Activated naive CD8-positive, alpha-beta T cell treated with anti-CD3 and anti-CD28 coated beads for 36 hours (primary cell): Measurements from ENCODE around the gene TSKS. TPM values are rescaled to one million over a fixed set of nuclear protein-coding genes. Genes with fewer than 3 reads are reported as not detected.
A peak's percentile ranks its signal among the peaks of the same experiment; 100 is the strongest.

Experiments
- DNase-seq: peaks from one replicate; pipeline ENCODE4 v3.0.0; 2021
- H3K27ac Mint-ChIP-seq: one replicate; pipeline ENCODE4 v1.8.0; 2022; ENCODE audit warnings: mild to moderate bottlenecking, moderate library complexity, mixed read lengths
- H3K27me3 Mint-ChIP-seq: one replicate; pipeline ENCODE4 v1.8.0; 2022; ENCODE audit warnings: mild to moderate bottlenecking, mixed read lengths
- H3K36me3 Mint-ChIP-seq: one replicate; pipeline ENCODE4 v1.8.0; 2021; ENCODE audit warnings: mild to moderate bottlenecking, mixed read lengths
- H3K4me1 Mint-ChIP-seq: one replicate; pipeline ENCODE4 v1.8.0; 2021; ENCODE audit warnings: mixed read lengths
- H3K4me3 Mint-ChIP-seq: one replicate; pipeline ENCODE4 v1.8.0; 2022; ENCODE audit warnings: mild to moderate bottlenecking, moderate library complexity, mixed read lengths
- H3K9me3 Mint-ChIP-seq: one replicate; pipeline ENCODE4 v1.8.0; 2022; ENCODE audit warnings: mixed read lengths
- total RNA-seq, 2 experiments: library from RNA; stranded (reverse); gene quantifications; one replicate each; pipeline ENCODE4 v1.2.3, GENCODE V29; 2021

TSKS gene
- total RNA-seq, 2 experiments from 2014 or later = 0.58 to 0.72 TPM

GRCh38 chr19:49781394-49781793 lies 18.3 kb upstream of the TSKS start:
- DNase-seq = no peak
- Mint-ChIP-seq H3K27ac (no peak overlapping the region), H3K36me3 (peaks cover 15% of the 10 kb centered on the region), H3K9me3 (no peaks in the 10 kb centered on the region), H3K4me1 (peaks cover 2% of the 10 kb centered on the region), H3K27me3 (no peaks in the 10 kb centered on the region), H3K4me3 (no peak overlapping the region)

GRCh38 chr19:49780861-49781260 lies 17.8 kb upstream of the TSKS start:
- no peak for DNase-seq
- Mint-ChIP-seq H3K4me3 (no peak overlapping the region), H3K27ac (no peak overlapping the region), H3K36me3 (peaks cover 13% of the 10 kb centered on the region), H3K27me3 (no peaks in the 10 kb centered on the region), H3K9me3 (no peaks in the 10 kb centered on the region), H3K4me1 (peaks cover 3% of the 10 kb centered on the region)

DNA sequence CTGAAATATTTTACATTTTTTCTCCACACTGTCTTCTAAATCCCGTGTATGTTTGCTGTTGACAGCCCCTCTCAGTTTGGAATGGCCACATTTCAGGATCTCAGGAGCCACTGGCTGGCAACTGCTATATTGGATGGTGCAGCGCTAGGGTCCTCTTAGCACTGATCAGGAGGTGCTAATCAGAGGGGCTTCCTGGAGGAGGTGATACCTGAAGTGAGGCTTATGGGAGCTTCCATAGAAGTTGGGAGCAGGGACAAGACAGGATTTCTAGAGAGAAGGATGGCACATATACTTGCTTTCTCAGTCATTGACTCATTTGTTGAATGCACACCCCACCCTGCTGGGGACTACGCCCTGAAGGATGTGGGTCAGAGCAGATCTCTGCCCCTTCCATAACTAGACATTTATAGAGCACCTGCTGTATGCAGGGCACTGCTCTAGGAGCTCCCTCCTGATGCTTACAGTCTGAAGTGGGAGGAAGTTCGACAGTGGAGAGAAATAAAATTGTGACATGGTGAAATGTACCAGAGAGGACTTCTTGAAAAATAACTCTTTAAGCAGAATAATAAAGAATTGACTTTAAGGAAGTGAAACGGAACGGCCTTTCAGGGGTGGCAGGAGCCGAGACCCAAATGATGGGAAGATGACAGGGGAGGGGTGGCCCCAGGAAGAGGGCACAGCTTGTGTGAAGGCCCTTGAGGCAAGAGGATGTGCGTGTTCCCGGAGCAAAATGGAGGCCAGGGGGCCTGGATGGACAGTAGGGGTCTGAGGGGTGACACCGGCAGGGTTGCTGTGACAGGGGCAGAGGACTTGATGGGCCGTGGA lies 16.8 kb upstream of the TSKS start:
- Mint-ChIP-seq H3K4me3 (no peak overlapping the region), H3K27me3 (no peaks in the 10 kb centered on the region), H3K4me1 (peaks cover 3% of the 10 kb centered on the region), H3K27ac (no peak overlapping the region), H3K9me3 (no peaks in the 10 kb centered on the region), H3K36me3 (peaks cover 10% of the 10 kb centered on the region)
- DNase-seq = no peak

DNA sequence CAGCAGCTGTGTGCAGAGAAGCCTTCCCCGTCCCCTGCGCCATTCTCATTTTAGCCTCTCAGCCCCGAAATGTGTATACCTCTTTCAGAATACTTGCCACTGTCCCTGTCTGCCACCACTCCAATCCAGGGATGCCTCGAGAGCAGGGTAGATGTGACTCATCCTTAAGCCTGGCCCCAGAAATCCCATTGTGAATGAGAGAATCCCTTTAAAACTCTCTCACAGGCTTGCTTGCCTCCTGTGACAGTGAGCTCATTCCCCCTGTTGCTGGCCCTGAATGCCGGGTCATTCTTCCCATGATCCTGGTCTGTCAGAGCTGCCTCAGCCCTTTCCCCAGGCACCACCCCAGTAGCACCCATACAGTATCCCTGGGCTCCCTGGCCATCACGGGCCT lies 13.3 kb upstream of the TSKS start:
- no peaks in the 10 kb centered on the region for H3K9me3 Mint-ChIP-seq
- H3K27ac Mint-ChIP-seq = peak overlapping the region; percentile 62
- peaks cover 12% of the 10 kb centered on the region for H3K4me1 Mint-ChIP-seq
- H3K27me3 Mint-ChIP-seq = no peaks in the 10 kb centered on the region
- DNase-seq = no peak
- peaks cover 5% of the 10 kb centered on the region for H3K36me3 Mint-ChIP-seq
- H3K4me3 Mint-ChIP-seq = no peak overlapping the region

- Mint-ChIP-seq H3K4me1 (peaks cover 12% of the 10 kb centered on the region), H3K9me3 (no peaks in the 10 kb centered on the region), H3K27ac (peak overlapping the region; percentile 66), H3K36me3 (peaks cover 5% of the 10 kb centered on the region), H3K4me3 (no peak overlapping the region), H3K27me3 (no peaks in the 10 kb centered on the region)
- no peak for DNase-seq
Measured at GRCh38 chr19:49775742-49776370, 12.8 kb upstream of the TSKS start.

GRCh38 chr19:49774969-49775368 lies 11.9 kb upstream of the TSKS start:
- no peaks in the 10 kb centered on the region for H3K27me3 Mint-ChIP-seq
- peaks cover 12% of the 10 kb centered on the region for H3K4me1 Mint-ChIP-seq
- peaks cover 5% of the 10 kb centered on the region for H3K36me3 Mint-ChIP-seq
- no peaks in the 10 kb centered on the region for H3K9me3 Mint-ChIP-seq
- H3K27ac Mint-ChIP-seq = no peak overlapping the region
- DNase-seq = no peak
- H3K4me3 Mint-ChIP-seq = no peak overlapping the region

DNA sequence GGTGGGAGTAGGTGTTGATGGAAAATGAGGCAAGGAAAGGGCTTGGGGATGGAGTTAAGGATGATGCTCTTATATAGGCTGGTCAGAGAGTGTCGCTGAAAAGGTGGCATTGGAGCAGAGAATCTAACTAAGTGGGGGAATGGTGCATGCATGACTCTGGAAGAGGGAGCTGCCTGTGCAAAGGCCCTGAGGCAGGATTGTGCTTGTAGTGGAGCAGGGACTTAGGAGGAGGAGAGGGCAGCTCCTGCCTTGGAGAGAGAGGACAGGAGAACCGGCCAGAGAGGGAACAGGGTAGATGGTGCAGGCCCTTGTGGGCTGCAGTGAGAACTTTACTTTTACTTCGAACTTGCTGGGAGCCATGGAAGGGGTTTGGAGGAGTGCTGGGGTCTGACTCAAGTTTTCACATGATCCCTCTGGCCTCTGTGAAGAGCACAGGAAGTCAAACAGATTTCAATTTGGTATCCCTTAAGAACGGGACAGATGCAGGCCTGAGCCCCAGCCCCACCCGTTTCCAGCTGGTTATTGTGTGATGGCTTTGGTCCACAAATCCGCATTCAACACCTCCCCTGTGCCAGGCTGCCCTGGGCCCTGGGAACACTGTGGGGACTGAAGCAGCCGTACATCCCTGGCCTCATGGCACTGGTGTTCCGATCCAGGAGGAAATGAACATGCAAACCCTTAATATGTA lies 10.7 kb upstream of the TSKS start:
- H3K4me3 Mint-ChIP-seq = no peak overlapping the region
- H3K4me1 Mint-ChIP-seq = peaks cover 16% of the 10 kb centered on the region
- no peaks in the 10 kb centered on the region for H3K27me3 Mint-ChIP-seq
- no peak for DNase-seq
- H3K9me3 Mint-ChIP-seq = no peaks in the 10 kb centered on the region
- peaks cover 5% of the 10 kb centered on the region for H3K36me3 Mint-ChIP-seq
- peak overlapping the region; percentile 5 for H3K27ac Mint-ChIP-seq

- H3K4me3 Mint-ChIP-seq = no peak overlapping the region
- H3K4me1 Mint-ChIP-seq = peaks cover 24% of the 10 kb centered on the region
- no peaks in the 10 kb centered on the region for H3K27me3 Mint-ChIP-seq
- peaks cover 4% of the 10 kb centered on the region for H3K36me3 Mint-ChIP-seq
- no peaks in the 10 kb centered on the region for H3K9me3 Mint-ChIP-seq
- DNase-seq = no peak
- no peak overlapping the region for H3K27ac Mint-ChIP-seq
Measured at GRCh38 chr19:49772850-49773432, 9.8 kb upstream of the TSKS start.

DNA sequence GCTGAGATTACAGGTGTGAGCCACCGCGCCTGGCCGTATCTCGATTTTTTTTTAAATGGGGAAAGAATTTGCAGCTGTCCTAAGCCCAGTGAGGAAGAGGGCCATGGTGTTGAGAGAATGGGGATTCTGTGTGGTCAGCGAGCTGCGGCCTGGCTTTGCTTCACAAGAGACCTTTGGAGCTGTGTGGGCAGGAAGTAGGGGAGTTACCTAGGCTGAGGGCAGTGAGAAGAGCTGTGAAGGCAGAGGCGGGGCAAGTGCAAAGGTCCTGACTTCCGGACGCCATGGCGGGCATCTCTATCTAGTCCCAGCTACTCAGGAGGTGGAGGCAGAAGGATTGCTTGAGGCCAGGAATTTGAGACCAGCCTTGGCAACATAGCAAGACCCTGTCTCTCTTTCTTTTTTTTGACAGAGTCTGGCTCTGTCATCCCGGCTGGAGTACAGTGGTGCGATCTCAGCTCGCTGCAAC lies 8.6 kb upstream of the TSKS start:
- no peak overlapping the region for H3K4me3 Mint-ChIP-seq
- DNase-seq = no peak
- peaks cover 4% of the 10 kb centered on the region for H3K36me3 Mint-ChIP-seq
- H3K4me1 Mint-ChIP-seq = peaks cover 30% of the 10 kb centered on the region
- H3K27me3 Mint-ChIP-seq = no peaks in the 10 kb centered on the region
- no peaks in the 10 kb centered on the region for H3K9me3 Mint-ChIP-seq
- H3K27ac Mint-ChIP-seq = no peak overlapping the region

- Mint-ChIP-seq H3K27me3 (no peaks in the 10 kb centered on the region), H3K9me3 (no peaks in the 10 kb centered on the region), H3K4me3 (no peak overlapping the region), H3K36me3 (peaks cover 4% of the 10 kb centered on the region), H3K27ac (no peak overlapping the region), H3K4me1 (peaks cover 36% of the 10 kb centered on the region)
- DNase-seq = no peak
Measured at GRCh38 chr19:49770529-49770928, 7.4 kb upstream of the TSKS start.

DNA sequence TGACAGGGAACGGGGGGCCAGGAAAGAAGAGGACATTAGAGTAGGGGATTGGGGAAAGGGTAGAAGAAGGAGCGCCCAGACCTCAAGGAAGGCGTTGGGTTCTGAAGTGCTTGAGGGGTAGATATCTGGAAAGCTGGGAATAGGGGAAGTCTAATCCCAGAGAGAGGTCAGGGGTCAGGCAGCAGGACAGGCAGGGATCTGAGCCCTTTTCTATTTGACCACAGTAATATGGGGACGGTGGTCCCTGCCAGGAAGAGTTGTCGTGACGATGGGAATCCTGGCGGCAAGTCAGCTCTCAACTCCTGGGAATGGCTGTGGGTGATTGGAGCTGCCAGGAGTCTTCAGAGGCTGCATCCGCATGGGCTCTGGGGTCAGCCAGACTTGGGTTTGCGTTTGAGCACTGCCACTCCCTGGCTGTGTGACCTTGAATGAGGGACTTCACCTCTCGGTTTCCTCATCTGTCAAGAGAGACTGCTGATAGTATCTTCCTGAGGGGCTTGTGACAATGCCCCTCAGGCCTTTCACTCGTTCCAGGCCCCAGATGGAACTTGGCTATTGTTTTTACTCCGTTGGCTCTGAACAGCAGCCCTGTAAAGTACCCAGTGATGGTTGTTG lies 5.0 kb upstream of the TSKS start:
- H3K9me3 Mint-ChIP-seq = no peaks in the 10 kb centered on the region
- H3K27me3 Mint-ChIP-seq = no peaks in the 10 kb centered on the region
- DNase-seq = no peak
- peak overlapping the region; percentile 94 for H3K4me3 Mint-ChIP-seq
- H3K4me1 Mint-ChIP-seq = peaks cover 30% of the 10 kb centered on the region
- no peaks in the 10 kb centered on the region for H3K36me3 Mint-ChIP-seq
- H3K27ac Mint-ChIP-seq = peak overlapping the region; percentile 75

DNA sequence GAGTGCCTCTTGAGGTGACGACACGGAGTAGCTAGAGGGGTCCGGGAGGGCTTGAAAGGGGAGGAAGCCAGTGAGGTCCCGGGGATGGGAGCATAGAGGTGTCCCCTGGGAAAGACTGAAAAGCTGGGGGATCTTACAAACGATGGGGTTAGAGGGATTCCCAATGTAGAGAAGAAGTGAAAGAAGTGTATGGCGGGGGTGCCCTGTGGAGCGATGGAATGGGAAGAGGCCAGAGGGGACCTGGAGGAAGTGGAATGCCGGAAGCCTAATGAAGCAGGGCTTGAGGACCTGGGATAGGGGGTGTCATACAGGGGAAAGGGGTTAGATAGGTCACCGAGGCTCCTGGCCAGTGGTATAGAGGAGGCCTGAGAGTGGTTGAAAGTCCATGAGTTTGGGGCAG lies 4.3 kb upstream of the TSKS start:
- H3K27ac Mint-ChIP-seq = peak overlapping the region; percentile 75
- no peaks in the 10 kb centered on the region for H3K27me3 Mint-ChIP-seq
- no peaks in the 10 kb centered on the region for H3K9me3 Mint-ChIP-seq
- H3K36me3 Mint-ChIP-seq = no peaks in the 10 kb centered on the region
- peaks cover 27% of the 10 kb centered on the region for H3K4me1 Mint-ChIP-seq
- DNase-seq = no peak
- H3K4me3 Mint-ChIP-seq = peak overlapping the region; percentile 94

GRCh38 chr19:49766930-49767299 lies 3.8 kb upstream of the TSKS start, which contains the start of gene AP2A1:
Gene AP2A1 (plus strand): TSS chr19:49767001. CDS start chr19:49767134, 133 bp downstream.
- Mint-ChIP-seq H3K36me3 (no peaks in the 10 kb centered on the region), H3K4me1 (peaks cover 27% of the 10 kb centered on the region), H3K4me3 (peak within 1 kb of the TSS; percentile 94), H3K27ac (peak within 1 kb of the TSS; percentile 94), H3K27me3 (no peaks in the 10 kb centered on the region), H3K9me3 (no peaks in the 10 kb centered on the region)
- DNase-seq = no peak

DNA sequence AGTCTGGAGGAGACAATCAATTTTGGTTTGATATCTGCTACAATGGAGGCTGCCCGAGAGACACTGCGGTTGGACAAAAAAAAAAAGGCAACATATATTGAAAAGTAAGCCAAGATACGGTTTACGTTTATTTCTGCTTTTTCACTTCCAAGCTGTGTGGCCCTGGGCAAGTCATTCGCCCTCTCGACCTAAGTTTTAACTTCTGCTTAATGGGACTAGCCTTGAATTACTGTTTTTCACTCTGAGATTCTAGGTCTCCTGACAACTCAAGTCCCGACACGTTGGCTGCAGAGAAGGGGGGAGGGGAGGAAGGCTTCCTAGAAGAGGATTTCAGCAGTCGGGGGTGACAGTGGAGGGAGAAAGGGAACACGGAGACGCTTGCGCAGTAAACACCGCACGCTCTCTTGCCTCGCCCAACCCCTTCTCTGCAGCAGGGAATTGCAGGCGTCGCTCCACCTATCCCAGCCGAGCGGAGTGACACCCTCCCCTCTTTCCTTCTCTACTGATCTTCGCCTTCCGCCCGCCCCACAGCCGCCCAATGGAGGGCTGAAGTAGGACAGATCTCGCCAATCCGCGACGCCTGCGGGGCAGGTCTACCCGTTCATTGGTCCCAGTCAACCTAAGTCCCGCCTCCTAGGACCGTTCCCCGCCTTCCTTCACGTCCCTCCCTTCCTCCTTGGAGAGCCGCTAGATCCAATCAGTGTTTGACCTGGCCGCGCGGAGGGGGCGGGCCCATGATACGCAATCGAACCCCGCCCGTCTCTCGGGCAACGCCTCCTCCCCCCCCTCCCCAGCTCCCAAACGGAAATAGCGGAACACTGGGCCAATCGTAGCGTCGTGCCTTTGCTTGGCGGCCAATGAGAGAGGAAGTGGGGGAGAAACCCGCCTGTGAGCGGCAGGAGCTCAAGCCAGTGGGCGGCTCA lies 3.2 kb upstream of the TSKS start:
- peak overlapping the region; percentile 94 for H3K27ac Mint-ChIP-seq
- peak; percentile 99 for DNase-seq
- no peaks in the 10 kb centered on the region for H3K9me3 Mint-ChIP-seq
- H3K36me3 Mint-ChIP-seq = no peaks in the 10 kb centered on the region
- H3K4me1 Mint-ChIP-seq = peaks cover 27% of the 10 kb centered on the region
- H3K4me3 Mint-ChIP-seq = peak overlapping the region; percentile 94
- no peaks in the 10 kb centered on the region for H3K27me3 Mint-ChIP-seq
